GM12873 (cell line): ENCODE measurements around the gene DDI1.

ENCODE experiments used
- TF ChIP-seq, protein P1 (sequence below): IDR thresholded peaks from 2 replicates; pipeline ENCODE4 v1.5.1; 2012; ENCODE audit warnings: low read depth, mild to moderate bottlenecking, moderate library complexity, low read length, control low read depth; ENCODE audit not compliant: insufficient read depth; ENCODE audit errors: missing control alignments

The DDI1 gene

DNA sequence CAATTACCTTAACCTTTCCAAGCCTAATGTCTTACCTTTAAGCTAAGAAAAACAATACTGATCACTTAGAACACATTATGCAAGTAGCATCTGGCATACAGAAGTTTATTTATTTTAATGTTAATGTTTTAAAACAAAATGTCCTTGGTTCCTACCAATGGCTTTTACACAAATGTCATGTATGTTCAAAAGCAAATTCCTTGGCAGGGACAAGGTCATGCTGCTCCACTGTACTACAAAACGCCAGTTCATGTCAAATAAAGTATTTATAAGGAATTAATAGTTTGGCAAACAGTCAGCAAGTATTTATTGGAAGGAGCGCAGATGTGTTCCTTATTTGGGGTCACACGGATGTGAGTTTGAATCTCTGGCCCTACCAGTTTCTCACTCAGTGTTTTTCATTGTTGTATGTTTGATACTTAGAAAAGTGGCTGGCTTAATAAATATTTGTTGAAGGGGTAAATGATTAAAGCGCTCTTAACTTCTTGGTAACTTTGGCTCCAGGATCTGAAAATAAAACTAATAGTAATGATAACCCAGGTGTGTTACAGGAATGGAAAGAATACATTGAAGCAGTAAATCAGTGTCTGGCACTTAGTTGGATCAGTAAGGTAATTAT, 18.6 kb downstream of the DDI1 start:
- TF ChIP-seq, protein P1, sequence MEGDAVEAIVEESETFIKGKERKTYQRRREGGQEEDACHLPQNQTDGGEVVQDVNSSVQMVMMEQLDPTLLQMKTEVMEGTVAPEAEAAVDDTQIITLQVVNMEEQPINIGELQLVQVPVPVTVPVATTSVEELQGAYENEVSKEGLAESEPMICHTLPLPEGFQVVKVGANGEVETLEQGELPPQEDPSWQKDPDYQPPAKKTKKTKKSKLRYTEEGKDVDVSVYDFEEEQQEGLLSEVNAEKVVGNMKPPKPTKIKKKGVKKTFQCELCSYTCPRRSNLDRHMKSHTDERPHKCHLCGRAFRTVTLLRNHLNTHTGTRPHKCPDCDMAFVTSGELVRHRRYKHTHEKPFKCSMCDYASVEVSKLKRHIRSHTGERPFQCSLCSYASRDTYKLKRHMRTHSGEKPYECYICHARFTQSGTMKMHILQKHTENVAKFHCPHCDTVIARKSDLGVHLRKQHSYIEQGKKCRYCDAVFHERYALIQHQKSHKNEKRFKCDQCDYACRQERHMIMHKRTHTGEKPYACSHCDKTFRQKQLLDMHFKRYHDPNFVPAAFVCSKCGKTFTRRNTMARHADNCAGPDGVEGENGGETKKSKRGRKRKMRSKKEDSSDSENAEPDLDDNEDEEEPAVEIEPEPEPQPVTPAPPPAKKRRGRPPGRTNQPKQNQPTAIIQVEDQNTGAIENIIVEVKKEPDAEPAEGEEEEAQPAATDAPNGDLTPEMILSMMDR, result no peak

DNA sequence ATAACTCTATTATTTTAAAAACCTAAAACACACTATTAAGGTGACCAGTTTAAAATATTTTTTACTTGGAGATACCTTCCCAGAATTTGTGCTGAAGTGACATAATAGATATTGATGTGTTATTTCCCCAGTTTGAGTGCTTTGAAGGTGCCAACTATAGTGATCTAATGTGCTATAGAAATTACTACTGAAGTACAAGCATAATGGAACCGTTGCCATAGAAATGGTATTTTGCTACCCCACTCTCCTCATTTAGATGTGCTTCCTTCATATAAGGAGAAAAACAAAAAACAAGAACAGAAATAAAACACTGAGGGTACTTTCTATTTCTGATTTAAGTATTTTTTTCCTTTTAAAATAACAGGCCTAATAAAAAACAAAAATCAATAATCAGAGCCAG, 19.2 kb downstream of the DDI1 start:
- TF ChIP-seq, protein P1, result no peak

DNA sequence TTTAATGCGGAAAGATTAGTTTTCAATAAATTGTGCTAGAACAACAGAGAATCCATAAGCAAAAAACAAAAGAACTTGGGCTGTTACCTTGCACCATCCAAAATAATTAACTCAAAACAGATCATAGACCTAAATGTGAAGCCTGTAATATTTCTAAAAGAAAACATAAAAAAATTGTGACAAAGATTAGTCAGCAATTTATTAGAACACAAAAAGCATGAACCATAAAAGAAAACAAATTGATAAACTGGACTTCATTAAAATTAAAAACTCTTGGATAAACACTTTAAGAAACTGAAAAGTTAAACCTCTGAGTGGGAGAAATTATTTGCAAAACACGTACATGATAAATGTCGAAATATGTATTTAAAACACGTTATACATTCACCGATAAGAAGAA, 21.5 kb downstream of the DDI1 start:
- TF ChIP-seq, protein P1, result no peak

DNA sequence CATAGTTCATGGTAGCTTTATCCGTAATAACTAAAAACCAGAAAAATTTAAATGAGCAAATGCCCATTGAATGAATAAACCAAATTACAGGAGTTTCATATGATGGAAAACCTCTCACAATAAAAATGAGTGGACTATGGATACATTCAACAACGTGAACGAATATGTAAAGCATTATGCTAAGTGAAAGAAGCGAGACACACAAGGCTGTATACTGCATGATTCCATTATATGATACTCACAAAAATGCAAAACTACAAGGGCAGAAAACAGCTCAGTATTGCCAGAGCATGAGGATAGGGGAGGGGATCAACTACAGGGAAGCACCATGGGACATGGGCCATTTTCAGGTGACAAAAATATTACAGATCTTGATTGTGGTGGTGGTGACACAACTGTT, 22.2 kb downstream of the DDI1 start:
- TF ChIP-seq, protein P1, result no peak

DNA sequence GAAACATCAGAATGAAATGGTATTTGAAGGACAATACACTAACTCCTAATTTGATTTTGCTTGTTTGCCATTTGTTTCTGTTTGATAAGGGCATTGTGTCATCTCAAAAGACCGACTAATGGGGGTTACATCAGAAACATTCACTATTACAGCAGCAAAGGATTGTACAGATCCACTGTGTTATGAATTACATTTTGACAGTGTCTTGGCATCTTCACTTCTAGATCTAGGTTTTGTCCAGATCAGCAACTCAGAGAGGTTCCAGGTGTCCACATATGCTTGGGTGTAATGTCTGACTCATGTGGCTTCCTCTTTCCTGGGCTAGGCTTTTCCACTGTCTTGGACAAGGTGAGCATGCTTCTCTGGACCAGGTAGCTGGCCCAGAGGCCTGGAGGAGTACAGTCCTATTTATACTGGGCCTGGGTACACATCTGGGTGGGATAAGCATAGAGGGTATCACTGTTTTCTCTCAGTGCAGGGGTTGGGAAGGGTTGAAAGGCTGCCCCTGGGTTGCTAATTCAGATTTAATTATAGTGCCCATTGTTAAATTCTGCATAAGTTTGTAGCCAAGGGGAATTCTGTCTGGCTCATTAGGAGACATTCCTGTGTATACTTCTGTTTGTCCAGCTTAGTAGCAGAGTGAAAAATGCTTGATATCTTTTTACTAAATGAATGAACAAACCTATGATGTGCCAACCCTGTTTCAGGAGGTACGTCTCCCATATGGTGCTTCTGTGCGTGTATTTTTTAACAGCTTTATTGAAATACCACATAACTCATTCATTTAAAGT, 23.8 kb downstream of the DDI1 start:
- TF ChIP-seq, protein P1, result no peak

DNA sequence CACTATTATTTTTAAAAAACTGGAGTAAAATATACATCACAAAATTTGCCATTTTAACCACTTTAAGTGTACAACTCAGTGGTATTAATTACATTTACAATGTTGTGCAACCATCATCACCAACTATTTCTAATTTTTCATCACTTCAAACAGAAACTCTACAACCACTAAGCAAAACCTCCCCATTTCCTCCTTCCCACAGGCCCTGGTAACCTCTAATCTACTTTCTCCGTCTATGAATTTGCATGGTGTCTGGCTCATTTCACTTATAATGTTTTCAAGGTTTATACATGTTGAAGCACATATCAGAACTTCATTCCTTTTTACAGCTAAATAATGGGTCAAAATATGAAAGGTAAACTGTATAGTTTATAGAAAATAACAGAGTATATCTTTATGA, 24.4 kb downstream of the DDI1 start:
- TF ChIP-seq, protein P1, result no peak

DNA sequence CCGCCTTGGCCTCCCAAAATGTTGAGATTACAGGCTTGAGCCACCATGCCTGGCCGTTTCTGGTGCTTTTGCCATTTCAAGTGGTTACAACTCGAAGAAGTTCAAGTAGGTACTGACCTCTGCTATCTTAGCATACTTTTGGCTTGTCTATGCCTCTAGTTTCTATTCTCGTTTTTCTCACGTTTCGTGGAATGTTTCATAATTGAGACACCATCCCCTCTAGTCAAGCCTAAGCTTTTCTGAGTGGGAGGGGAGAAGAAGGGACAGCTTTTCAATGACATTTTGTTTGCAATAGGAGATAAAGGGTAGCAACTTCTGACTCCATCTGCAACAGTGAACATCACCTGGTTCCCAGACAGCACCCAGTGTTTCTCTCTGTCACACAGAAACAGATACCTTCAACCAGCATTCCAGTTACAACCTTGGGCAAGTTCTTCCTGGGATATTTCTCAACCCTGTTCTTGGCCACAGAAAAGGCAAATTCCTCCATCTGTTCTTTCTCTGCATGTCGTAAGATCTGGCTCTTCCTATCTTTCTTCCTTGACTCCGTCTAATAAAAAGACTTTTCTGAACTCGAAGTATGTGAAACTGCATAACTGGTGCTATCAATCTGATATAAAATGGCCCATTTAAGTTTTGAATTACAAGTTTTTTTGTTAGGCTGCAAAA, 25.5 kb downstream of the DDI1 start:
- TF ChIP-seq, protein P1, result no peak
